K562 (cell line): ENCODE measurements around the gene WASL. TPM values are rescaled to one million over a fixed set of nuclear protein-coding genes. Genes with fewer than 3 reads are reported as not detected.

Experiments used
- FOXA1 ChIP-seq: fragments of 450-650 bp; IDR thresholded peaks from 2 replicates; pipeline ENCODE4 v1.6.1; 2016; ENCODE audit warnings: mild to moderate bottlenecking, borderline replicate concordance
- KAT2B ChIP-seq: IDR thresholded peaks from one replicate; pipeline ENCODE4 v1.6.1; 2012; ENCODE audit warnings: low read depth, mild to moderate bottlenecking, control low read depth, inconsistent platforms, low read length, moderate library complexity
- NFIC ChIP-seq: fragments of 450-650 bp; IDR thresholded peaks from 2 replicates; pipeline ENCODE4 v1.6.1; 2017; ENCODE audit warnings: mild to moderate bottlenecking, inconsistent platforms
- PURB ChIP-seq: sonication (generic); formaldehyde crosslinking; IDR thresholded peaks from 2 replicates; pipeline ENCODE4 v1.9.0; 2021; ENCODE audit warnings: low read depth, mild to moderate bottlenecking, missing genetic modification reagents
- SPI1 ChIP-seq: IDR thresholded peaks from 2 replicates; pipeline ENCODE4 v1.6.1; 2011; ENCODE audit warnings: low read depth, low read length, control low read depth, borderline replicate concordance
- ZBTB12 ChIP-seq: fragments of 250-450 bp; sonication (Bioruptor Pico); IDR thresholded peaks from 2 replicates; pipeline ENCODE4 v1.4.0; 2020
- ZNF140 ChIP-seq: fragments of 250-450 bp; sonication (Bioruptor Pico); IDR thresholded peaks from 2 replicates; pipeline ENCODE4 v1.8.0; 2021; ENCODE audit warnings: moderate library complexity, mild to moderate bottlenecking, inconsistent platforms
- ZNF318 ChIP-seq, 2 experiments: fragments of 450-650 bp; IDR thresholded peaks; 2 replicates each; pipeline ENCODE4 v1.6.1; 2016; ENCODE audit warnings: mild to moderate bottlenecking in 2 of 2, borderline replicate concordance in 1 of 2, low read depth in 1 of 2, moderate library complexity in 1 of 2
- polyA plus RNA-seq, 8 experiments: library from polyadenylated mRNA; depleted of rRNA in 4 of 8; stranded (reverse) in 5 of 8; unstranded in 3 of 8; fragments of >200 nt; fragmentation: Nextera tagmentation in 2 of 8; fragmentation: Illumina TruSeq in 1 of 8; extraction: Ambion mirVana in 2 of 8; extraction: Trizol in 1 of 8; gene quantifications; 2 replicates each; pipeline versions ENCODE4 v1.2.1 to v1.2.3, GENCODE V29; 2011 to 2014; ENCODE audit warnings: inconsistent platforms in 1 of 8, missing spikeins in 1 of 8
- total RNA-seq, 7 experiments: library from RNA; depleted of rRNA in 6 of 7; stranded (reverse); fragments of >200 nt in 6 of 7; fragmentation: Illumina TruSeq in 2 of 7; extraction: Trizol in 2 of 7; gene quantifications; 2 replicates each; pipeline versions ENCODE4 v1.2.1 to v1.2.3, GENCODE V29; 2011 to 2021; ENCODE audit warnings: low replicate concordance in 1 of 7

The WASL gene
- total and polyA plus RNA-seq, 9 of the 15 experiments (the other 6 are each of a cell fraction or from before 2014, with no cell fraction given) = 3.2 to 13.9 (median 8.3) TPM

DNA sequence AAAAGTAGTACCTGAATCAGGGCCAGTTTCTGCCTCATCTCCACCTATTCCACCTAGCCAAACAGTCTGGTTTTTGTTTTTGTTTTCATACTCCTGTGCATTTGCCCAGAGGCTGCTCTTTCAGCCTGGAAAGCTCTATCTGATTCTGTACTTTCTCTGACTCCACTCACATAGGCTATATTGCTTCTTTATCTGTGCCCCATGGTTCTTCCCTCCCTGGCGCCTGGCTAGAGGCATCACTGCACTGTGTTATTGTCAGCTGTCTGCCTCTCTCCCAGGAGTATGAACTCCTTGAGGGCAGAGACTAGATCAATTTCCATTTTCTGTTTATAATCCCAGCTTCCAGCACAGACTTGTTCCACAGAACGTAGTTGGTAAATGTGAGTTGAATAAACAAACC is 98.2 kb downstream of the WASL start (continued):
- TF ChIP-seq ZNF318 (IDR thresholded peaks at IDR 0.05; ENCODE audit: borderline replicate concordance in 1 of 2, low read depth in 1 of 2) (no peak), PURB (no peak), KAT2B (no peak), SPI1 (no peak), ZNF140 (CRISPR knock-in tag) (no peak), ZBTB12 (CRISPR knock-in tag) (no peak), NFIC (no peak), FOXA1 (no peak)
